Measurements from ENCODE around the gene CHRNA10.
"Not testable (repeated sequence)": the region's sequence is repeated elsewhere in the genome, so short reads cannot be mapped to it uniquely, and the experiment has no call there.

CHRNA10 gene

GRCh38 chr11:3658252-3658651 is 12.9 kb downstream of the CHRNA10 start:
- peaks cover 2% of the 10 kb centered on the region for H3K27me3 ChIP-seq (ENCODE audit: insufficient read depth, poor library complexity, severe bottlenecking)
- no peak overlapping the region for H3K27ac ChIP-seq (replicated peaks)
- no peak overlapping the region for H3K4me3 ChIP-seq (replicated peaks; ENCODE audit: insufficient read depth, low read length)
- TF ChIP-seq CTCF (IDR thresholded peaks at IDR 0.05; ENCODE audit: insufficient read depth, low read length) = no peak
- no peak for TF ChIP-seq POLR2AphosphoS5 (IDR thresholded peaks at IDR 0.05; ENCODE audit: low read depth)
- TF ChIP-seq GABPA (IDR thresholded peaks at IDR 0.05; ENCODE audit: low read depth) = no peak
- DNase-seq (ENCODE audit: low read depth in 1 of 2, low spot score in 1 of 2) = no peak

- not testable (repeated sequence) for H3K4me3 ChIP-seq (replicated peaks; ENCODE audit: insufficient read depth, low read length); H3K27me3 ChIP-seq (ENCODE audit: insufficient read depth, poor library complexity, severe bottlenecking); H3K27ac ChIP-seq (replicated peaks); DNase-seq (ENCODE audit: low read depth in 1 of 2, low spot score in 1 of 2)
These were observed 13.9 kb downstream of the CHRNA10 start for GRCh38 chr11:3657331-3657730.

GRCh38 chr11:3655547-3655946 is 15.6 kb downstream of the CHRNA10 start:
- no peak for DNase-seq (ENCODE audit: low read depth in 1 of 2, low spot score in 1 of 2)

GRCh38 chr11:3652514-3652913 is 18.7 kb downstream of the CHRNA10 start:
- DNase-seq (ENCODE audit: low read depth in 1 of 2, low spot score in 1 of 2); H3K4me3 ChIP-seq (replicated peaks; ENCODE audit: insufficient read depth, low read length); H3K27me3 ChIP-seq (ENCODE audit: insufficient read depth, poor library complexity, severe bottlenecking); H3K27ac ChIP-seq (replicated peaks): not testable (repeated sequence)

More at GRCh38 chr11:3655547-3655946, 15.6 kb downstream of the CHRNA10 start:
- no peak overlapping the region for H3K4me3 ChIP-seq (replicated peaks; ENCODE audit: insufficient read depth, low read length)
- TF ChIP-seq GABPA (IDR thresholded peaks at IDR 0.05; ENCODE audit: low read depth) (no peak), CTCF (IDR thresholded peaks at IDR 0.05; ENCODE audit: insufficient read depth, low read length) (no peak), REST (IDR thresholded peaks at IDR 0.05; ENCODE audit: insufficient replicate concordance, low read depth) (no peak), SPI1 (IDR thresholded peaks at IDR 0.05; ENCODE audit: borderline replicate concordance, low read depth) (no peak), POLR2AphosphoS5 (IDR thresholded peaks at IDR 0.05; ENCODE audit: low read depth) (no peak)
- peaks cover 2% of the 10 kb centered on the region for H3K27me3 ChIP-seq (ENCODE audit: insufficient read depth, poor library complexity, severe bottlenecking)
- no peak overlapping the region for H3K27ac ChIP-seq (replicated peaks)

- not testable (repeated sequence) for H3K27me3 ChIP-seq (ENCODE audit: insufficient read depth, poor library complexity, severe bottlenecking); H3K27ac ChIP-seq (replicated peaks); H3K4me3 ChIP-seq (replicated peaks; ENCODE audit: insufficient read depth, low read length); DNase-seq (ENCODE audit: low read depth in 1 of 2, low spot score in 1 of 2)
These were observed 21.8 kb downstream of the CHRNA10 start for GRCh38 chr11:3649374-3649773.

GRCh38 chr11:3648843-3649242 is 22.3 kb downstream of the CHRNA10 start:
- not testable (repeated sequence) for DNase-seq (ENCODE audit: low read depth in 1 of 2, low spot score in 1 of 2); H3K27ac ChIP-seq (replicated peaks); H3K27me3 ChIP-seq (ENCODE audit: insufficient read depth, poor library complexity, severe bottlenecking); H3K4me3 ChIP-seq (replicated peaks; ENCODE audit: insufficient read depth, low read length)

- no peak overlapping the region for H3K27ac ChIP-seq (replicated peaks)
- TF ChIP-seq GABPA (IDR thresholded peaks at IDR 0.05; ENCODE audit: low read depth) (no peak), CTCF (IDR thresholded peaks at IDR 0.05; ENCODE audit: insufficient read depth, low read length) (no peak), POLR2AphosphoS5 (IDR thresholded peaks at IDR 0.05; ENCODE audit: low read depth) (no peak), REST (IDR thresholded peaks at IDR 0.05; ENCODE audit: insufficient replicate concordance, low read depth) (no peak), SPI1 (IDR thresholded peaks at IDR 0.05; ENCODE audit: borderline replicate concordance, low read depth) (no peak)
- peaks cover 10% of the 10 kb centered on the region for H3K27me3 ChIP-seq (ENCODE audit: insufficient read depth, poor library complexity, severe bottlenecking)
- H3K4me3 ChIP-seq (replicated peaks; ENCODE audit: insufficient read depth, low read length) = no peak overlapping the region
- DNase-seq (ENCODE audit: low read depth in 1 of 2, low spot score in 1 of 2) = no peak
These were observed 25.6 kb downstream of the CHRNA10 start for GRCh38 chr11:3645552-3645951.
